ENCODE data around the gene ARPC5L.

The ARPC5L gene

DNA sequence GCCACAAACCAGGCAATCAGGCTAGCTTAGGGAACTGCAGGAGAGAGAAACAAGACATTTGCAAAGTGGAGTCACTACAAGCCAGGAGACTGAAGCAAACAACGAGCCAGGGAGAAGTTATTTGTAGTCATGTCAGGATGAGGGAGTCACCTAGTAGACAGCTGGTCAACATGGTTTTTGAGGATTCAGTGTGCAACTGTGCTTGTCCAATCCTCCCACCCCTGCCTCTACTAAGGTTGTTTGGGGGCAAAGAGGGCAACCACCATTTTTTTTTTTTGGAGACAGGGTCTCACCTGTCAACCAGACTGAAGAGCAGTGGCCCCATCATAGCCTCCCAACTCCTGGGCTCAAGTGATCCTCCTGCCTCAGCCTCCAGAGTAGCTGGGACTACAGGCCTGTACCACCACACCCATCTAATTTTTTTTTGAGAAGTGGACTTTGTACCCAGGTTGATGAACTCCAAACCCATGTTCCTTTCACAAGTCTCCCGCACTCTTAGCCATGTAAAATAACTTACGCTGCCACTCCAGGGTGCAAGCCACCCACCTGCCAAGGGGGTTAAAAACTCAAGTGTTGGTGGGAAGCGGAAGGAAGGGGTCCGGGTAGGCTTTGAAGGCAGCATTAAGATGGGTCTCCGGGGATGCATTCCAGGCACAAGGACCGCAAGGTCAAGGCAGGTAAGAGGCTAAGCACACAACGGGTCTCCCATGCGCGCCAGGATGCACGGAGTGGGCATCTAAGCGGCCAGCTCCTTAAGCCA lies 1.2 kb upstream of the ARPC5L start:
- Histone ChIP-seq H3K9ac (ENCODE audit: low read length) (peak overlapping the region; percentile 28), H3K4me3 (ENCODE audit: low read length) (peak overlapping the region; percentile 69), H3K27ac (ENCODE audit: low read depth, low read length) (peak overlapping the region; percentile 90), H3K27me3 (ENCODE audit: control insufficient read depth, insufficient read depth, low read length) (no peaks in the 10 kb centered on the region), H3K4me1 (ENCODE audit: control insufficient read depth, insufficient read depth, low read length) (peaks cover 11% of the 10 kb centered on the region), H3K36me3 (ENCODE audit: control insufficient read depth, insufficient read depth, low read length) (peaks cover 28% of the 10 kb centered on the region)

DNA sequence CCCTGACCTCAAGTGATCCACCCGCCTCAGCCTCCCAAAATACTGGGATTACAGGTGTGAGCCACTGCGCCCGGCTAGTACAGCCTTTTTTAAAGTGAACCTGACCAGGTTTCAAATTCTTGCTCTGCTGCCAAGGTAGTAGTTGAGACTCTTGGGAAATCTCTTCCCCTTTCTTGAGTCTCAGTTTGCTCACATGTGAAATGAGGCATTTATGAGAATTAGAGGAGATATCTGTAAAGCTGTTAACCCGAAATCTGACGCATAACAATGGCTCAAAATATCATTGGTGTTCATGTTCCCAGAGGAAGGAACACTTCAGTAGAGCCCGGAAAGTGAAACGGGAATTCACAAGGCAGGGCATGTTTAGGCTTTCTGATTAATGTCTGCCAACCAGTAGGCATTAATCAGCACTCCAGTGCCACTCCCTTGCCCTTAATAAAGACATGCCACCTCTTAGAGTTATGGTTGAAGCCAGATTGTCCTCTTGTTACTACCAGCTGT lies 1.5 kb downstream of the ARPC5L start:
- Histone ChIP-seq H3K4me1 (ENCODE audit: control insufficient read depth, insufficient read depth, low read length) (peaks cover 16% of the 10 kb centered on the region), H3K9ac (ENCODE audit: low read length) (no peak overlapping the region), H3K36me3 (ENCODE audit: control insufficient read depth, insufficient read depth, low read length) (peaks cover 22% of the 10 kb centered on the region), H3K4me3 (ENCODE audit: low read length) (no peak overlapping the region), H3K27me3 (ENCODE audit: control insufficient read depth, insufficient read depth, low read length) (no peaks in the 10 kb centered on the region), H3K27ac (ENCODE audit: low read depth, low read length) (no peak overlapping the region)

DNA sequence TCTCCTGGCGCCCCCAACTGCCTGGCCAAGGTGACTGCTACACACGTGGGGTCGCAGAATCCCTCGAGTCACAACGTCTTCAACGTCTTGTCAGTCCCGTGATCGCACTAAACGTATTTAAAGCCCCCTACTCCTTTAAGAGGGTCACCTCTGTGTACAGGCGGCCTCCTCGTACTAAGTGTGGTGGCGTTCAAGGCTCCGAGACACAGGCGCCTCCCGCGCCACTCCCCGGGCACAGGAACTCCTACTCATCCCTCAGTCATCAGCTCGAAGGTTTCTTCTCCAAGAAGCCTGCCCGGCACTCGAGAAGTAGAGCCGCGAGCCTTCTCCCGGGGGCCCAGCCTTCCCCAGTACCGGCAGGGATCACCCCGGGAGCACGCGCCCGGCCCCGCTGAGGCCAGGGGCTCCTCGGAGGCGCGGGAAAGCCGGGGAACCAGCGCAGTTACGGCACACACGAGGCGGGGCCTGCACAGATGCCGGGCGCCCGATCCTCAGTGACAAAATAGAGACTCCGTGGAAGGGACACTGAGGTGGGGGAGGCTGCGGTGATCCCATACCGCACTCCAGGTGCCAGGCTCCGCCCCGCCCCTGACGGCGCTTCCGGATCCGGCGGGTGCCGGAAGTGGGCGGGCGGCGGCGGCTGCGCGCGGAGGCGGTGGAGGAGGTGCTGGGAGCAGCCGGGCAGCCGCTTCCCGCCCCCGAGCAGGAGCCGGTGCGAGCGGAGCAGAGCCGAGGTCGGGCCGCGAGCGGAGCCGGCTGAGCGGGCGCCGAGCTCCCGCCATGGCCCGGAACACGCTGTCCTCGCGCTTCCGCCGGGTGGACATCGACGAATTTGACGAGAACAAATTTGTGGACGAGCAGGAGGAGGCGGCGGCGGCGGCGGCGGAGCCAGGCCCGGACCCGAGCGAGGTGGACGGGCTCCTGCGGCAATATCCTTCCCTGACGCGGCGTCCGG lies 6.9 kb downstream of the ARPC5L start:
- H3K4me3 ChIP-seq (ENCODE audit: low read length): peak overlapping the region; percentile 68
- peaks cover 26% of the 10 kb centered on the region for H3K4me1 ChIP-seq (ENCODE audit: control insufficient read depth, insufficient read depth, low read length)
- peak overlapping the region; percentile 93 for H3K27ac ChIP-seq (ENCODE audit: low read depth, low read length)
- no peaks in the 10 kb centered on the region for H3K27me3 ChIP-seq (ENCODE audit: control insufficient read depth, insufficient read depth, low read length)
- H3K36me3 ChIP-seq (ENCODE audit: control insufficient read depth, insufficient read depth, low read length): peaks cover 6% of the 10 kb centered on the region
- peak overlapping the region; percentile 91 for H3K9ac ChIP-seq (ENCODE audit: low read length)

DNA sequence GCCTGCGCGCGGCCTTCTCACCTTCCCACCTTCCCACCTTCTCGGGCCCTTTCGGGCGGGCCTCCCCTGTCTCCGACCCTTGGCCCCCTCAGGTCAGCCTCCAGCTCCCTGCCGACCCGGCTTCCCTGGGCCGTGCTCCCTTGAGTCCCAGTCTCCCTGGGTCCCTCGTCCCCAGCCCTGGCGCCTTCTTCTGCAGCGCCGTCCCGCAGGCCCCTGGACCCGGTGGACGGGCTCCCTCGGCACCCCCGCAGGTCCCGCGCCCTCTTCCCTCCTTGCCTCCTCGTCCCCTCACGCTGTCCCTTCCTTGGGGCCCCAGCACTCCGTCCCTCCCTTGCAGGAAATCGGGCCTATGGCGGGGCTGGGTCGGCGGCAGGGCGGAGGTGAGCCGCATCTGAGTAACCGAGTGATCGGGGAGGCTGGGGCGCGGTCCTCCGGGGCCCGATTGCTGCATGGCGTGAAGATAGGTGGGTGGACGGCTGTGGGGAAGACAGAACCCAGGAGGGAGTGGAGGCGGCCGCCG lies 7.6 kb downstream of the ARPC5L start:
- no peaks in the 10 kb centered on the region for H3K27me3 ChIP-seq (ENCODE audit: control insufficient read depth, insufficient read depth, low read length)
- H3K27ac ChIP-seq (ENCODE audit: low read depth, low read length): peak overlapping the region; percentile 81
- H3K4me3 ChIP-seq (ENCODE audit: low read length): peak overlapping the region; percentile 68
- H3K9ac ChIP-seq (ENCODE audit: low read length): peak overlapping the region; percentile 70
- peaks cover 10% of the 10 kb centered on the region for H3K36me3 ChIP-seq (ENCODE audit: control insufficient read depth, insufficient read depth, low read length)
- peaks cover 26% of the 10 kb centered on the region for H3K4me1 ChIP-seq (ENCODE audit: control insufficient read depth, insufficient read depth, low read length)

DNA sequence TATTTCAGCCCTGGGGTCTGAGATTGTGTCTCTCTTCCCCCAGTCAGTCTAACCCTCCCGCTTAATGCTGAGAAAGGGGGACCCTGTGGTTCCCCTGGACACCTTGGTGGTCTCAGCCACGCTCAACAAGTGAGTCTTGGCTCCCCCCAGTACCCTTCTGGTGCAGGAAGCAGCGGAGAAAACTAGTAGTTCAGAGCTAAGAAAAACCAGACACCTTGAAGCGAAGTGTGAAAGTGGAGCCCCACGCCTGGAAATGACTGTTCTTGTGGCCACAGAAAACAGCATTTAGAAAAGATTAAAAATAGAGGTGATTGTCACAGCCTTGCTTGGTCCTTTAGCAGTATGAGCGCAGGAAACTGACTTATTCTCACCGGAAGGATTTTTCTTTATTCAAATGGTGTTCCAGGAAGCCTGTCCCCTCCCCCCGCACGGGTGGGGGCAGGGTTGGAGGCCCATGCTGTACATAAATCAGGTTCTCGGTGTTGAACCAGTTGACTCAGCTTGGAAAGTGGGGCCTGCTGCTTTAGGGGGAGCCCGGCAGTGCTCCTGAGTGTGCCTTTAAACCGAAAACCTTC lies 8.1 kb downstream of the ARPC5L start:
- Histone ChIP-seq H3K4me1 (ENCODE audit: control insufficient read depth, insufficient read depth, low read length) (peaks cover 26% of the 10 kb centered on the region), H3K27me3 (ENCODE audit: control insufficient read depth, insufficient read depth, low read length) (no peaks in the 10 kb centered on the region), H3K9ac (ENCODE audit: low read length) (peak overlapping the region; percentile 70), H3K27ac (ENCODE audit: low read depth, low read length) (peak overlapping the region; percentile 81), H3K36me3 (ENCODE audit: control insufficient read depth, insufficient read depth, low read length) (peaks cover 14% of the 10 kb centered on the region), H3K4me3 (ENCODE audit: low read length) (peak overlapping the region; percentile 68)

DNA sequence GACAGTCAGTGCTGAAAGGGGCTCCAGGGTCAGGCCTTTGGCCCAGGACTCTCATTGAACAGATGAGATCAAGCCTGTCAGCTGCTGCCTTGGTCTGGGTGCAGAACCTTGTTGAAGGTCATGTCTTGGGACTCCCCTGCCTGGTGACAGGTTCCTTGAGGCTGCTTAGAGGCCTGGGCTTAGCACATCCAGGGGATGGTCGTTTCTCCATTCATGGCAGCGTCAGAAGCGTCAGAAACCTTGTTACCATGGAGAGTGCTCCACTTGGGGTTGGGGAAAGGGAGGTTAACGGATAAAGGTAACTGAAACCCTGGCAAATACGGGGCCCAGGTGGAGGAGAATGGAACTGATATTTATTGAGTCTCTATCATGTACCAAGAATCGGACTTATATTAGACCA lies 8.8 kb downstream of the ARPC5L start:
- Histone ChIP-seq H3K36me3 (ENCODE audit: control insufficient read depth, insufficient read depth, low read length) (peaks cover 20% of the 10 kb centered on the region), H3K4me3 (ENCODE audit: low read length) (peak overlapping the region; percentile 68), H3K27ac (ENCODE audit: low read depth, low read length) (peak overlapping the region; percentile 53), H3K27me3 (ENCODE audit: control insufficient read depth, insufficient read depth, low read length) (no peaks in the 10 kb centered on the region), H3K4me1 (ENCODE audit: control insufficient read depth, insufficient read depth, low read length) (peaks cover 26% of the 10 kb centered on the region), H3K9ac (ENCODE audit: low read length) (no peak overlapping the region)

DNA sequence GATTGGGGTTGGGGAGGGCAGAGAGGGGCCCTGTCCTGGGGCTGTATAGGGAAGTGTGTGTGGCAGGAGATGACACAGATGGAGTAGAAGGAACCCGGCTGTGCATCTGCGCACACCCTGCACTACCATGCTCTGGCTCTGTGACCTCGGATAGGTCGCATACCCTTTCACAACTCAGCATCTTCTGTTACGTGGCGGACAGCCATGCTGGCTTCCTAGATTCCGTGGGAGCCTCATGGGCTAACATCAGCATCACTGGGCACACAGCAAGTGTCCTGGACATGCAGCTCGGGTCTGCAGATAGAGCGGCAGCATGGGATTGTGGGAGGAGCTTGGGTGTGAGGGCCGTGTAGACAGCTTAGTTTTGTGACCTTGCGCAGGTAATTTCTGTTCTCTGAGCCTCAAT lies 9.2 kb downstream of the ARPC5L start:
- Histone ChIP-seq H3K27ac (ENCODE audit: low read depth, low read length) (no peak overlapping the region), H3K36me3 (ENCODE audit: control insufficient read depth, insufficient read depth, low read length) (peaks cover 20% of the 10 kb centered on the region), H3K4me3 (ENCODE audit: low read length) (no peak overlapping the region), H3K9ac (ENCODE audit: low read length) (no peak overlapping the region), H3K27me3 (ENCODE audit: control insufficient read depth, insufficient read depth, low read length) (no peaks in the 10 kb centered on the region), H3K4me1 (ENCODE audit: control insufficient read depth, insufficient read depth, low read length) (peaks cover 26% of the 10 kb centered on the region)

DNA sequence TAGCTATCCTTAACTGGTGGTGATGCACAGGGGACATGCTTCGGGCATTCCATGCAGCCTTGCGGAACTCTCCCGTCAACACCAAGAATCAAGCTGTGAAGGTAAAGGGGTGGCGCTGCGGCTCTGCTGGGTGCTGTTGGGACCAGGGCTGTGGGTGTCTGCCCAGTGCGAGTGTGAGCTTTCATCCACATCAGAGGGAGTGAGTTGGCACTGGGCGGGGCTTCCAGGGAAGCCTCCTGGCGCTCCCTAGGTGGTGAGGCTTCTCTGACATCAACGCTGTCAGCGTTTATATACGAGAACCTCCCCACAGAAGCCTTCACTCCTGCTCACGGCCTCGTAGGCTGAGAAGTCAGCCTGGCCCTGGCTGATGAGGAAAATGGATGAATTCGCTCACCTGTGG lies 11.7 kb downstream of the ARPC5L start:
- Histone ChIP-seq H3K9ac (ENCODE audit: low read length) (no peak overlapping the region), H3K36me3 (ENCODE audit: control insufficient read depth, insufficient read depth, low read length) (peaks cover 27% of the 10 kb centered on the region), H3K27ac (ENCODE audit: low read depth, low read length) (no peak overlapping the region), H3K4me1 (ENCODE audit: control insufficient read depth, insufficient read depth, low read length) (peaks cover 20% of the 10 kb centered on the region), H3K27me3 (ENCODE audit: control insufficient read depth, insufficient read depth, low read length) (no peaks in the 10 kb centered on the region), H3K4me3 (ENCODE audit: low read length) (no peak overlapping the region)

DNA sequence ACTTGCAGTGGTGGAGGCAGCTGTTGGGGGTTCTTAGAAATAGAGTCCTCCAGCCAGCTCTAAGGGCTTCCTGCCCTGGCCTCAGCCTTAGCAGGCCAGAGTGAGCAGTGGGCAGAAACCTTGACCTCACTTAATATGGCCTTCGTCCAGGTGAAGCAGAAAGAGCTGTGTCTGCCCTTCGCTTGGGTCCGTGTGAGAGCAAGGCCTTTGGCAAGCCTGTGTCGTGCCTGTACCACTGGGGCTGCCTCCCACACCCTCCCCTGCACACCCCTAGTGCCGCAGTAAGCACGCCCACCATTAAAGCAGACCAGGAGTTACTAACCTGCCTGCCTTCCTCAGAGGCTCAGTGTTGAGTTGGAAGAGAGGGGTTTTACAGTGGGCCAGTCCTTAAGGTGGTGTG lies 13.6 kb downstream of the ARPC5L start:
- H3K4me1 ChIP-seq (ENCODE audit: control insufficient read depth, insufficient read depth, low read length): peaks cover 13% of the 10 kb centered on the region
- H3K36me3 ChIP-seq (ENCODE audit: control insufficient read depth, insufficient read depth, low read length): peaks cover 35% of the 10 kb centered on the region
- no peak overlapping the region for H3K9ac ChIP-seq (ENCODE audit: low read length)
- no peaks in the 10 kb centered on the region for H3K27me3 ChIP-seq (ENCODE audit: control insufficient read depth, insufficient read depth, low read length)
- no peak overlapping the region for H3K27ac ChIP-seq (ENCODE audit: low read depth, low read length)
- H3K4me3 ChIP-seq (ENCODE audit: low read length): no peak overlapping the region

DNA sequence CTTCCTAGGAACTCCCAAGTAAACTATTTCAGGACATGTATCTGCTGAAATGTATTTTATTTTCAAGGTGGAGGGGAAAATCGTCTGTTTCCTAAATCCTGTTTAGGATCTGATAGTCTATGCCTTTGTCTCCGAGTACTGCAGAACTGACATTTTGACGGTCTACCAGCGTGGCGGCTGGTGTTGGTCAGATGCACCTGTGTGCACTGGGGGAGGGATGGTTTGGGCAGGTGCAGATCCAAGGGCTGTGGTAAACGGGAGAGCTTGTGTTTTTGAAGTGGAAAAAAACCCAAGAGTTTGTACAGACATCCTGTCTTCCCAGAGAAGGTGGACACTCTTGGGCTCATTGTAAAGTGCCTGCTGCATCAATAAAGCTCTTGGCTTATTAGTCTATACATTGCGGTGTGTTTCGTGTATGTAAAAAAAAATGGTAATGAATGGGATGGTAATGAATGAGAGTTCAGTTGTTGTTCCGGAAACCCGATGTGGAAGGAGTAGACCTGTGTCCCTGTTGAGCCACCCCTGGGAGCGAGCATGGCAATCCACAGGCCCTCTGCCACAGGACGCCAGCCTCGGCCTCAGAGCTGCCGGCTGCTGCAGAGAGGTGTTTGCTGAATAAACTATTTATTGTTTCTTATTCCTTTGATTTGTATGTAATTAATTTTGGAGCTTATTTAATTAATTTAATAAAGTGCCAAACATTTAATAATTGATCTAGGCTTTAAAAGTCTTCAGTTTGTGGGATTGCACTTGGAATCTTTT lies 15.3 kb downstream of the ARPC5L start:
- peaks cover 47% of the 10 kb centered on the region for H3K36me3 ChIP-seq (ENCODE audit: control insufficient read depth, insufficient read depth, low read length)

DNA sequence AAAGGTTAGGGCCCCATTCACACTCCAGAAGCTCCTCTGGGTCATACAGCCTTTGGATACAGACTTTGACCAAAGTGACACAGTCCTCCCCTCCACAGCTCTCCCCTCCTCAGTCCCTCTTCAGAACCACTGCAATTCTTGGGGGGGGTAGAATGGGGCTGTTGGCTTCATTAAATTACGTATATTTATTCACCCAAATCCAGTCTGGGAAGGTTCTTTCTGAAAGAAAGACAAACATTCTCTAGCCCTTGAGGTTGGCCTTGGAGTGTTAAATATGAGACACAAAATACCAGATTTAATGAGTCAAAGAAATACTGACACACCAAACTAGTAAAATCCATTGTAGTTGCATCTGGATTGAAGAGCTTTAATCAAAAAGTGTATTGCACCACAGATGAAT lies 16.1 kb downstream of the ARPC5L start:
- H3K4me3 ChIP-seq (ENCODE audit: low read length): no peak overlapping the region
- no peaks in the 10 kb centered on the region for H3K4me1 ChIP-seq (ENCODE audit: control insufficient read depth, insufficient read depth, low read length)
- H3K9ac ChIP-seq (ENCODE audit: low read length): no peak overlapping the region
- H3K36me3 ChIP-seq (ENCODE audit: control insufficient read depth, insufficient read depth, low read length): peaks cover 47% of the 10 kb centered on the region
- no peak overlapping the region for H3K27ac ChIP-seq (ENCODE audit: low read depth, low read length)
- H3K27me3 ChIP-seq (ENCODE audit: control insufficient read depth, insufficient read depth, low read length): no peaks in the 10 kb centered on the region

More for the DNA sequence above, 15.3 kb downstream of the ARPC5L start:
- Histone ChIP-seq H3K4me1 (ENCODE audit: control insufficient read depth, insufficient read depth, low read length) (peaks cover 4% of the 10 kb centered on the region), H3K4me3 (ENCODE audit: low read length) (no peak overlapping the region), H3K27me3 (ENCODE audit: control insufficient read depth, insufficient read depth, low read length) (no peaks in the 10 kb centered on the region), H3K9ac (ENCODE audit: low read length) (no peak overlapping the region), H3K27ac (ENCODE audit: low read depth, low read length) (no peak overlapping the region)
